Cardiac muscle cell (in vitro differentiated cells and primary cell): ENCODE results near the gene DNAJB12. TPM values are rescaled to one million over a fixed set of nuclear protein-coding genes. Genes with fewer than 3 reads are reported as not detected.

Experiments used
- DNase-seq, 2 donors: peaks; one replicate each; pipeline versions ENCODE4 v3.0.0 to v3.0.0-alpha.2; 2010 to 2017; ENCODE audit warnings: low read depth in 1 of 2, low spot score in 1 of 2
- H3K27ac ChIP-seq: fragments of 200-600 bp; sonication (generic); 2 replicates; pipeline ENCODE4 v1.5.1; 2016
- H3K27me3 ChIP-seq: fragments of 200-600 bp; sonication (generic); 2 replicates; pipeline ENCODE4 v1.6.0; 2016; ENCODE audit warnings: control low read depth
- H3K36me3 ChIP-seq: fragments of 200-600 bp; sonication (generic); 2 replicates; pipeline ENCODE4 v1.5.1; 2016; ENCODE audit warnings: control low read depth
- H3K4me1 ChIP-seq: fragments of 200-600 bp; sonication (generic); 2 replicates; pipeline ENCODE4 v1.8.1; 2017; ENCODE audit warnings: low read depth, mild to moderate bottlenecking, mixed run types
- H3K4me3 ChIP-seq: fragments of 200-600 bp; sonication (generic); 2 replicates; pipeline ENCODE4 v1.5.1; 2016; ENCODE audit warnings: mild to moderate bottlenecking
- H3K9me3 ChIP-seq: fragments of 200-600 bp; sonication (generic); 2 replicates; pipeline ENCODE4 v1.5.1; 2017; ENCODE audit warnings: low read depth, mild to moderate bottlenecking, control low read depth
- polyA plus RNA-seq: library from polyadenylated mRNA; unstranded; fragments of >200 nt; fragmentation: Nextera tagmentation; extraction: Ambion mirVana; gene quantifications from 2 replicates; pipeline ENCODE4 v1.2.1, GENCODE V29; 2016
- total RNA-seq: library from RNA; depleted of rRNA; stranded (reverse); fragments of >200 nt; gene quantifications from 2 replicates; pipeline ENCODE4 v1.2.3, GENCODE V29; 2016
- TF ChIP-seq, protein P1 (sequence below): IDR thresholded peaks from 2 replicates; pipeline ENCODE4 v1.5.1; 2012; ENCODE audit warnings: low read depth, mild to moderate bottlenecking, low read length

Gene DNAJB12
- total and polyA plus RNA-seq, 2 experiments from 2014 or later = 23.8 to 32.0 TPM

DNA sequence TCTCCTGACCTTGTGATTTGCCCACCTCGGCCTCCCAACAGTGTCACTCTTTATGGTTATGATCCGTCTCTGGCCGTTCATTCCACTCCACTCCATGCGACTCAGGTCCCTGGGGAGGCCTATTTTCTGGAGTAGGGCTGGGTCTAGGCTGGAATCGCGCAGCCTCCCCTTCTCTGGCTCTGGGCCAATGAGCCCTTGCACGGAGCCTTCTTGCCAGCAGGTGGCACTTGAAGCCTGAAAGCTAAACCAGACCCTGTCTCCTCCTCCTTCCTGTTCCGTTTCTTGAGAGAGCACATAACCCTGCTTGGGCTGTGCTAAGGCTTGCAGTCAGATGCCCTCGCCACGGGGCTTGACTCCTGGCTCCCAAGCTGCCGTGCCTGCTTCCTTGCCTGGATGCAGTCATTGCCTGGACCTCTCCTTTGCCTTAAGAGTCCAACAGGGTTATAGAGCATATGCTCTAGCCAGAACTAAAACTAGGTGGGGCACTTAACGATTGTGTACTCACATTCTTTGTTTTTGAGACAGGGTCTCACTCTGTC, 9.6 kb upstream of the DNAJB12 start:
- no peaks in the 10 kb centered on the region for H3K4me1 ChIP-seq
- H3K9me3 ChIP-seq = no peaks in the 10 kb centered on the region
- TF ChIP-seq, protein P1, sequence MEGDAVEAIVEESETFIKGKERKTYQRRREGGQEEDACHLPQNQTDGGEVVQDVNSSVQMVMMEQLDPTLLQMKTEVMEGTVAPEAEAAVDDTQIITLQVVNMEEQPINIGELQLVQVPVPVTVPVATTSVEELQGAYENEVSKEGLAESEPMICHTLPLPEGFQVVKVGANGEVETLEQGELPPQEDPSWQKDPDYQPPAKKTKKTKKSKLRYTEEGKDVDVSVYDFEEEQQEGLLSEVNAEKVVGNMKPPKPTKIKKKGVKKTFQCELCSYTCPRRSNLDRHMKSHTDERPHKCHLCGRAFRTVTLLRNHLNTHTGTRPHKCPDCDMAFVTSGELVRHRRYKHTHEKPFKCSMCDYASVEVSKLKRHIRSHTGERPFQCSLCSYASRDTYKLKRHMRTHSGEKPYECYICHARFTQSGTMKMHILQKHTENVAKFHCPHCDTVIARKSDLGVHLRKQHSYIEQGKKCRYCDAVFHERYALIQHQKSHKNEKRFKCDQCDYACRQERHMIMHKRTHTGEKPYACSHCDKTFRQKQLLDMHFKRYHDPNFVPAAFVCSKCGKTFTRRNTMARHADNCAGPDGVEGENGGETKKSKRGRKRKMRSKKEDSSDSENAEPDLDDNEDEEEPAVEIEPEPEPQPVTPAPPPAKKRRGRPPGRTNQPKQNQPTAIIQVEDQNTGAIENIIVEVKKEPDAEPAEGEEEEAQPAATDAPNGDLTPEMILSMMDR = peak; percentile 97
- peak overlapping the region; percentile 21 for H3K27ac ChIP-seq
- H3K4me3 ChIP-seq = no peak overlapping the region
- peaks cover 4% of the 10 kb centered on the region for H3K36me3 ChIP-seq
- H3K27me3 ChIP-seq = no peaks in the 10 kb centered on the region
- DNase-seq = peak; percentile 93 to 97

DNA sequence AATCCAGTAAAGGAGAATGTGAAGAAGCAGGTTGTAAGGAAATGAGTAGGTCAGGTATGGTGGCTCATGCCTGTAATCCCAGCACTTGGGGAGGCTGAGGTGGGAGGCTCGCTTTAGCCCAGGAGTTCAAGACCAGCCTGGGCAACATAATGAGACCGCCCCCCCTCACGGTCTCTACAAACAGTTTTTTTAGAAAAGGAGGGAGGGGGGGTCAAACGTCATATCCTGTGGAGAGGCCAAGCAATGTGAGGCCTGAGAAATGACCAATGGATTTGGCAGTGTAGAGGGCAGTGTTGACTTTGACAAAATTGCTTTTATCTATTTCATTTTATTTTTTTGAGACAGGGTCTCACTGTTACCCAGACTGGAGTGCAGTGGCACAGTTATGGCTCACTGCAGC, 2.3 kb upstream of the DNAJB12 start:
- H3K9me3 ChIP-seq = no peaks in the 10 kb centered on the region
- DNase-seq = no peak
- TF ChIP-seq, protein P1 = no peak
- peaks cover 7% of the 10 kb centered on the region for H3K4me1 ChIP-seq
- no peak overlapping the region for H3K27ac ChIP-seq
- no peaks in the 10 kb centered on the region for H3K36me3 ChIP-seq
- H3K4me3 ChIP-seq = no peak overlapping the region
- H3K27me3 ChIP-seq = no peaks in the 10 kb centered on the region

- no peaks in the 10 kb centered on the region for H3K9me3 ChIP-seq
- TF ChIP-seq, protein P1 = no peak
- no peaks in the 10 kb centered on the region for H3K36me3 ChIP-seq
- no peak overlapping the region for H3K4me3 ChIP-seq
- H3K27ac ChIP-seq = no peak overlapping the region
- no peaks in the 10 kb centered on the region for H3K27me3 ChIP-seq
- DNase-seq = no peak
- peaks cover 7% of the 10 kb centered on the region for H3K4me1 ChIP-seq
Measured at GRCh38 chr10:72356115-72356514, 1.4 kb upstream of the DNAJB12 start.

DNA sequence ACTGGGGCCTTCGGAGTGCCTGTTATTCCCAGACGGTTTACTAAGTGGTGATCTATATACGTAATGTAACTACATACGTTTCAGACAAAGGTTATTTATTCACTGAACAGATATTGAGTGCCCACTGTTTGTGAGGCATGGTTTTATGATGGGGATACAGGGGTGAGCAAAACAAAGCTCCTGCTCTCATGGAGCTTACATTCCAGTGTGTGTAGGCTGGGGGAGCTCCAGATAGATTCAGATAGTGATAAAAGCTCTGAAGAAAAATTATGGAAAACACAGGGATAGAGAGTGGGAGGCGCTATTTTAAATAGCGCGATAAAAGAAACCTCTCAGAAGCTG, 466 bp upstream of the DNAJB12 start:
- no peak for DNase-seq
- Histone ChIP-seq H3K27me3 (no peaks in the 10 kb centered on the region), H3K9me3 (no peaks in the 10 kb centered on the region), H3K4me3 (peak overlapping the region; percentile 77), H3K4me1 (peaks cover 7% of the 10 kb centered on the region), H3K36me3 (no peaks in the 10 kb centered on the region), H3K27ac (peak overlapping the region; percentile 98)
- TF ChIP-seq, protein P1 = no peak

DNA sequence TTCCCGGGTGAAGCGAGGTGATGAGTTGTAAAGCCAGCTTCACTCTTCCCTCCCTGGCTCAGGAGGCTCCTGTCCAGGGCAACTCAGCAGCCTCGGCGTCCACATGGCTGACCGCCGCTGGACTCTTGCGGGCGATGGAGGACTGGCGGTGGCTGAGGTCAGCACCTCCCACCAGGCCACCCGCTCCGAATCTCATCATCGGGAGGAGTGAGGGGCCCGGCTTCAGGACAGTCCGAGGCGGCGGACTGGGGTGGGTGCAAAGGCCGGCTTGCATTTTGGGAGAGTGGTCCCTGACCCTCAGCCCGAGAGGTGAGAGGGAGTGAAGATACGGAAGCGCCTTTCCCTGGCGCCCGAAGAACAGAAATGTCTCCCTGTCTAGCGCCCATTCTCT, 759 bp downstream of the DNAJB12 start:
- H3K27me3 ChIP-seq = no peaks in the 10 kb centered on the region
- no peaks in the 10 kb centered on the region for H3K36me3 ChIP-seq
- DNase-seq = peak; percentile 45 to 56
- H3K4me1 ChIP-seq = peaks cover 7% of the 10 kb centered on the region
- TF ChIP-seq, protein P1 = no peak
- H3K27ac ChIP-seq = peak overlapping the region; percentile 98
- H3K9me3 ChIP-seq = no peaks in the 10 kb centered on the region
- H3K4me3 ChIP-seq = peak overlapping the region; percentile 77
